GM21737 (cell line): ENCODE measurements around the gene TNNT2.

Experiments used
- ATAC-seq: cut with Tn5 transposase; IDR thresholded peaks from one replicate; pipeline ENCODE4 v1.9.1; 2021; ENCODE audit warnings: mild to moderate bottlenecking, moderate library complexity; ENCODE audit not compliant: unreplicated experiment

TNNT2 gene

GRCh38 chr1:201357636-201358348, 19.7 kb downstream of the TNNT2 start:
- ATAC-seq: no peak

- no peak for ATAC-seq
Measured at GRCh38 chr1:201357211-201357610, 20.3 kb downstream of the TNNT2 start.

- no peak for ATAC-seq
Measured at GRCh38 chr1:201356701-201357100, 20.8 kb downstream of the TNNT2 start.

GRCh38 chr1:201356236-201356635, 21.2 kb downstream of the TNNT2 start:
- ATAC-seq: no peak

- no peak for ATAC-seq
Measured at GRCh38 chr1:201355471-201355870, 22.0 kb downstream of the TNNT2 start.

- ATAC-seq: no peak
Measured at GRCh38 chr1:201354901-201355295, 22.6 kb downstream of the TNNT2 start.

GRCh38 chr1:201354151-201354900, 23.2 kb downstream of the TNNT2 start:
- no peak for ATAC-seq

- no peak for ATAC-seq
Measured at GRCh38 chr1:201353186-201353940, 24.1 kb downstream of the TNNT2 start.

- ATAC-seq: no peak
Measured at GRCh38 chr1:201351617-201352016, 25.9 kb downstream of the TNNT2 start.

- no peak for ATAC-seq
Measured at GRCh38 chr1:201350884-201351283, 26.6 kb downstream of the TNNT2 start.

GRCh38 chr1:201350361-201350725, 27.1 kb downstream of the TNNT2 start:
- ATAC-seq: no peak

GRCh38 chr1:201349092-201349491, 28.4 kb downstream of the TNNT2 start:
- ATAC-seq: no peak

- no peak for ATAC-seq
Measured at GRCh38 chr1:201348211-201348566, 29.3 kb downstream of the TNNT2 start.

- ATAC-seq: no peak
Measured at GRCh38 chr1:201347498-201348210, 29.8 kb downstream of the TNNT2 start.

GRCh38 chr1:201346987-201347386, 30.5 kb downstream of the TNNT2 start:
- ATAC-seq: no peak

GRCh38 chr1:201346337-201346939, 31.0 kb downstream of the TNNT2 start:
- ATAC-seq: no peak

GRCh38 chr1:201345081-201345355, 32.5 kb downstream of the TNNT2 start:
- ATAC-seq: no peak

- no peak for ATAC-seq
Measured at GRCh38 chr1:201344206-201345080, 33.0 kb downstream of the TNNT2 start.

GRCh38 chr1:201341377-201341776, 36.1 kb downstream of the TNNT2 start:
- no peak for ATAC-seq
